K562 (cell line): Measurements from ENCODE around the gene CDKL1.

Experiments used
- CUX1 ChIP-seq: fragments of 200-800 bp; sonication (Bioruptor generic); IDR thresholded peaks from 2 replicates; pipeline ENCODE4 v1.6.1; 2016; ENCODE audit warnings: missing genetic modification characterization, missing compliant biosample characterization
- MAFF ChIP-seq: IDR thresholded peaks from 2 replicates; pipeline ENCODE4 v1.6.1; 2012; ENCODE audit warnings: low read length, improper control_type of control experiment
- RFX7 ChIP-seq: fragments of 250-450 bp; sonication (Bioruptor Pico); IDR thresholded peaks from 2 replicates; pipeline ENCODE4 v1.5.1; 2021; ENCODE audit warnings: mild to moderate bottlenecking

- TF ChIP-seq MAFF, result no peak
- TF ChIP-seq RFX7 (CRISPR knock-in tag), result no peak
- TF ChIP-seq CUX1, result no peak
These were observed 37.0 kb downstream of the CDKL1 start for GRCh38 chr14:50359631-50360030.
